ENCODE results near the gene MT1E. TPM values are rescaled to one million over a fixed set of nuclear protein-coding genes. Genes with fewer than 3 reads are reported as not detected.
"Not testable (repeated sequence)": the region's sequence is repeated elsewhere in the genome, so short reads cannot be mapped to it uniquely, and the experiment has no call there.

MT1E gene
- total and polyA plus RNA-seq, 2 donors (not counting 1 experiment from before 2014, with no cell fraction given) = 3.1 TPM; not detected in 1

DNA sequence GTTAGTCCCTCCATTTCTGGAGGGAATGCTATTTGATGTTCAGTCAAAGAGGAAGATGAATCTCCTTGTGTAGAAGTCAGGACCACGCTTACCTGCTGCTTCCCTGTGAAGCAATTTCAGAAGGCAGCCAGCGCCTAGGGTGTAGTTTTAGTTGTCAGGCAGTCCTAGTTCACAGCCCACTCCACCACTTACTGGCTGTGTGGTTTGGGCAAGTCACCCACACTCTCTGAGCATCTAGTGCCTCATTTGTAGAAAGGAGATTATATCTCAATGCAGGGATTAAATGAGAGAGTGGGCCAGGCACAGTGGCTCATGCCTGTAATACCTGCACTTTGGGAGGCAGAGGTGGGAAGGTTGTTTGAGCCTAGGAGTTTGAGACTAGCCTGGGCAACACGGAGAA is 46.6 kb downstream of the MT1E start:
- H3K27ac ChIP-seq (ENCODE audit: low read length in 2 of 2); DNase-seq; H3K36me3 ChIP-seq (replicated peaks in 1 of 2; ENCODE audit: control extremely low read depth in 1 of 2, control insufficient read depth in 1 of 2, extremely low read depth in 1 of 2, insufficient read depth in 2 of 2, low read length in 1 of 2); H4K20me1 ChIP-seq (ENCODE audit: control insufficient read depth, insufficient read depth, low read length, poor library complexity, severe bottlenecking); H3K27ac Mint-ChIP-seq; H3K4me3 ChIP-seq (ENCODE audit: control extremely low read depth in 1 of 5, extremely low read depth in 1 of 5, insufficient read depth in 1 of 5, low read depth in 2 of 5, low read length in 4 of 5); H3K4me2 ChIP-seq (replicated peaks; ENCODE audit: low read depth, low read length, poor library complexity, severe bottlenecking); POLR2A ChIA-PET; ATAC-seq (ENCODE audit: low read depth); H3K9me3 Mint-ChIP-seq (ENCODE audit: insufficient read depth); H3K9me3 ChIP-seq (ENCODE audit: control extremely low read depth in 1 of 3, control insufficient read depth in 2 of 3, insufficient read depth in 1 of 3, low read length in 2 of 3); H2AFZ ChIP-seq (ENCODE audit: insufficient read depth, low read depth, low read length, poor library complexity, severe bottlenecking); H3K9ac ChIP-seq (ENCODE audit: low read length); H3K4me3 Mint-ChIP-seq; intact Hi-C loops (cut with micrococcal nuclease); H3K79me2 ChIP-seq (ENCODE audit: control insufficient read depth, insufficient read depth, low read length): not testable (repeated sequence)
- peaks cover 0 to 70% (median 36%) of the 10 kb centered on the region in 4 experiments for H3K27me3 ChIP-seq (replicated peaks in 1 of 4; ENCODE audit: control extremely low read depth in 1 of 4, control insufficient read depth in 3 of 4, insufficient read depth in 4 of 4, low read length in 3 of 4)
- Mint-ChIP-seq H3K4me1 (peaks cover 15% of the 10 kb centered on the region), H3K27me3 (peaks cover 76% of the 10 kb centered on the region)
- CTCF ChIA-PET = interaction anchor here (1.3 to 2.4 kb wide), 2 partner anchors 28 to 30 kb away, joined by 3 to 19 read pairs; no protein-coding TSS in a partner anchor
- H3K4me1 ChIP-seq (ENCODE audit: control insufficient read depth in 2 of 2, insufficient read depth in 2 of 2, low read length in 2 of 2) = peaks cover 16 to 17% of the 10 kb centered on the region in 2 donors
- no CpG with 5 or more reads among the region's 3 CpGs for WGBS (ENCODE audit: insufficient coverage)

DNA sequence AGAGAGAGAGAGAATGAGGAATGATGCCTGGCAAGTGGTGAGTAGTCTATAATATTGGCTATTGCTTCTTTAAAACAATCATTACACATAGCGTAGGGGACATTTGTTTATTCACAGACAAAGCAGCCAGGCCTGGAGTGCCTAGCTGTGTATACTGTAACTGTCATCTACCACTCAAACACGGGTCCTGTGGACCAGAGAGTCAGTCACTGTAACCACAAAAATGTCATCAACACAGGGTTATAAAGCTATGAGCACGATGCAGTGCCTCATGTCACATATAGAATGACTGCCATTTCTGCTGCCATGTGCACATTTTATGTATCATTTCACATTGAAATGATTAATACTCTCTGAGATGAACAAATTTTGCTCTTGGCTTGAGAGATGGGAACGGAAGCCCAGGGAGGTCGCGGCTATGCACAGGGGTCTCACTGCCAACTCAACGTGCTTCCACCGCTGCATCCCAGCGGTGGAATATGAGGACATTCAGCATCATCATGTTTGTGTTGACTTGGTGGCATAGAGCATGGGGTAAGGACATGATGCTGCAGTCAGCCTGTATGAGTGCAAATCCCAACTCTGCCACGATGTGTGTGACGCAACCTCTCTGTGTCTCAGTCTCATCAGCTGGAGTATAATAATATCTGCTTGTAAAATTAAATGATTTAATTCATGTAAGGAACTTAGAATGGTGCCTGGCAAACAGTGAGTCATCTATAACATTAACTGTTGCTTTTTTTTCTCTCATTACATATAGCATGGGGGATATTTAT is 47.4 kb downstream of the MT1E start:
- ATAC-seq (ENCODE audit: low read depth) (no peak), DNase-seq (no peak)
- no peak for TF ChIP-seq EZH2 (IDR thresholded peaks at IDR 0.05; ENCODE audit: borderline replicate concordance, insufficient read depth, low read depth, low read length, poor library complexity, severe bottlenecking)
- TF ChIP-seq, protein P1, sequence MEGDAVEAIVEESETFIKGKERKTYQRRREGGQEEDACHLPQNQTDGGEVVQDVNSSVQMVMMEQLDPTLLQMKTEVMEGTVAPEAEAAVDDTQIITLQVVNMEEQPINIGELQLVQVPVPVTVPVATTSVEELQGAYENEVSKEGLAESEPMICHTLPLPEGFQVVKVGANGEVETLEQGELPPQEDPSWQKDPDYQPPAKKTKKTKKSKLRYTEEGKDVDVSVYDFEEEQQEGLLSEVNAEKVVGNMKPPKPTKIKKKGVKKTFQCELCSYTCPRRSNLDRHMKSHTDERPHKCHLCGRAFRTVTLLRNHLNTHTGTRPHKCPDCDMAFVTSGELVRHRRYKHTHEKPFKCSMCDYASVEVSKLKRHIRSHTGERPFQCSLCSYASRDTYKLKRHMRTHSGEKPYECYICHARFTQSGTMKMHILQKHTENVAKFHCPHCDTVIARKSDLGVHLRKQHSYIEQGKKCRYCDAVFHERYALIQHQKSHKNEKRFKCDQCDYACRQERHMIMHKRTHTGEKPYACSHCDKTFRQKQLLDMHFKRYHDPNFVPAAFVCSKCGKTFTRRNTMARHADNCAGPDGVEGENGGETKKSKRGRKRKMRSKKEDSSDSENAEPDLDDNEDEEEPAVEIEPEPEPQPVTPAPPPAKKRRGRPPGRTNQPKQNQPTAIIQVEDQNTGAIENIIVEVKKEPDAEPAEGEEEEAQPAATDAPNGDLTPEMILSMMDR (IDR thresholded peaks at IDR 0.05) = no peak
- Histone ChIP-seq H3K9ac (ENCODE audit: low read length) (no peak overlapping the region), H2AFZ (ENCODE audit: insufficient read depth, low read depth, low read length, poor library complexity, severe bottlenecking) (no peak overlapping the region), H3K9me3 (ENCODE audit: control extremely low read depth in 1 of 3, control insufficient read depth in 2 of 3, insufficient read depth in 1 of 3, low read length in 2 of 3) (peaks cover 0 to 3% (median 0%) of the 10 kb centered on the region in 3 donors), H3K4me2 (replicated peaks; ENCODE audit: low read depth, low read length, poor library complexity, severe bottlenecking) (no peak overlapping the region), H4K20me1 (ENCODE audit: control insufficient read depth, insufficient read depth, low read length, poor library complexity, severe bottlenecking) (no peaks in the 10 kb centered on the region), H3K36me3 (replicated peaks in 1 of 2; ENCODE audit: control extremely low read depth in 1 of 2, control insufficient read depth in 1 of 2, extremely low read depth in 1 of 2, insufficient read depth in 2 of 2, low read length in 1 of 2) (no peaks in the 10 kb centered on the region), H3K79me2 (ENCODE audit: control insufficient read depth, insufficient read depth, low read length) (no peaks in the 10 kb centered on the region), H3K4me1 (ENCODE audit: control insufficient read depth in 2 of 2, insufficient read depth in 2 of 2, low read length in 2 of 2) (peaks cover 16 to 17% of the 10 kb centered on the region in 2 donors), H3K27ac (ENCODE audit: low read length in 2 of 2) (no peak overlapping the region), H3K27me3 (replicated peaks in 1 of 4; ENCODE audit: control extremely low read depth in 1 of 4, control insufficient read depth in 3 of 4, insufficient read depth in 4 of 4, low read length in 3 of 4) (peaks cover 0 to 65% (median 33%) of the 10 kb centered on the region in 4 experiments), H3K4me3 (ENCODE audit: control extremely low read depth in 1 of 5, extremely low read depth in 1 of 5, insufficient read depth in 1 of 5, low read depth in 2 of 5, low read length in 4 of 5) (no peak overlapping the region)
- Mint-ChIP-seq H3K27me3 (peaks cover 77% of the 10 kb centered on the region), H3K9me3 (ENCODE audit: insufficient read depth) (no peaks in the 10 kb centered on the region), H3K4me1 (peaks cover 15% of the 10 kb centered on the region), H3K4me3 (no peak overlapping the region), H3K27ac (no peak overlapping the region)
- 87% methylated on average over 6 of the region's 11 CpGs for whole genome bisulfite sequencing (ENCODE audit: insufficient coverage)
- CTCF ChIA-PET = interaction anchor here (1.2 to 2.4 kb wide), 3 partner anchors 25 to 29 kb away, joined by 3 to 19 read pairs (median 3); no protein-coding TSS in a partner anchor
- intact Hi-C loops (cut with micrococcal nuclease) = no loop called here
- POLR2A ChIA-PET = interaction anchor here (1.5 kb wide), 1 partner anchor 29 kb away, joined by 5 read pairs; no protein-coding TSS in a partner anchor
